ENCODE data around the gene MAN2A2.

DNA sequence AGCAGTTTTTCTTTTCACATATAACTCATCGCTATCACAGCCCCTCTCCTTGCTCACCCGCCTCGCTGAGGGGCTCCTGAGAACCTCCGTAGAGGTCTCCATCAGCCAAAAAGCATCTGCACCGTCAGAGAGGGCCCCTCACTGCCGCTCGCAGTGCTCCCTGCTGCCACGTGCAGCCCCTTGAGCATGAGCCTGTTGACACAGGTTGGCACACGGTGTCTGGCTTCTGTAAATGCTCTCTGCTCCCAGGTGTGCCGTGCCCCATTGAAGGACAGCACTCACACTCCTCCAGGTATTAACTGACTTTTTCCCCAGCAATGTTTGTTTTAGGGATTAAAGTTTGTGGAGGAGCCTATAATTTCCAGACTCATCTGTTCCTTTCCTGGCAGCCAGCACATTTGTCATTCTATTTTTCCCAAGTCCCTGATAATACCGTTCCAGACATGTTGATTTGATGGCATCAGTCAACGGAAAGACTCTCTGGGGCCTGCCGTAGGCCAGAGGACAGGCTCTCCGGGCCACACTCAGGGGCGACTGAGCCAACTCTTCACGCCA is 36.9 kb upstream of the MAN2A2 start:
- TF ChIP-seq, protein P1, sequence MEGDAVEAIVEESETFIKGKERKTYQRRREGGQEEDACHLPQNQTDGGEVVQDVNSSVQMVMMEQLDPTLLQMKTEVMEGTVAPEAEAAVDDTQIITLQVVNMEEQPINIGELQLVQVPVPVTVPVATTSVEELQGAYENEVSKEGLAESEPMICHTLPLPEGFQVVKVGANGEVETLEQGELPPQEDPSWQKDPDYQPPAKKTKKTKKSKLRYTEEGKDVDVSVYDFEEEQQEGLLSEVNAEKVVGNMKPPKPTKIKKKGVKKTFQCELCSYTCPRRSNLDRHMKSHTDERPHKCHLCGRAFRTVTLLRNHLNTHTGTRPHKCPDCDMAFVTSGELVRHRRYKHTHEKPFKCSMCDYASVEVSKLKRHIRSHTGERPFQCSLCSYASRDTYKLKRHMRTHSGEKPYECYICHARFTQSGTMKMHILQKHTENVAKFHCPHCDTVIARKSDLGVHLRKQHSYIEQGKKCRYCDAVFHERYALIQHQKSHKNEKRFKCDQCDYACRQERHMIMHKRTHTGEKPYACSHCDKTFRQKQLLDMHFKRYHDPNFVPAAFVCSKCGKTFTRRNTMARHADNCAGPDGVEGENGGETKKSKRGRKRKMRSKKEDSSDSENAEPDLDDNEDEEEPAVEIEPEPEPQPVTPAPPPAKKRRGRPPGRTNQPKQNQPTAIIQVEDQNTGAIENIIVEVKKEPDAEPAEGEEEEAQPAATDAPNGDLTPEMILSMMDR (IDR thresholded peaks at IDR 0.05; ENCODE audit: insufficient read depth, low read depth, low read length), result no peak
- TF ChIP-seq EZH2 (IDR thresholded peaks at IDR 0.05; ENCODE audit: insufficient read depth, low read length), result no peak
